IPS-20b (cell line): ENCODE results near the gene ADRM1.

ENCODE experiments used
- H3K27ac ChIP-seq: one replicate; pipeline ENCODE4 v1.5.1; 2013; ENCODE audit warnings: low read length
- H3K27me3 ChIP-seq: 2 replicates; pipeline ENCODE4 v1.6.1; 2013; ENCODE audit warnings: mild to moderate bottlenecking, low read length, inconsistent platforms; ENCODE audit not compliant: insufficient read depth
- H3K36me3 ChIP-seq: 2 replicates; pipeline ENCODE4 v1.6.1; 2013; ENCODE audit warnings: low read depth, mild to moderate bottlenecking, inconsistent platforms, low read length, moderate library complexity; ENCODE audit not compliant: insufficient read depth
- H3K4me1 ChIP-seq: 2 replicates; pipeline ENCODE4 v1.6.1; 2013; ENCODE audit warnings: mild to moderate bottlenecking, control low read depth, inconsistent platforms, low read length, moderate library complexity; ENCODE audit not compliant: insufficient read depth
- H3K4me3 ChIP-seq: 2 replicates; pipeline ENCODE4 v1.5.1; 2013; ENCODE audit warnings: mild to moderate bottlenecking, low read length, inconsistent platforms
- H3K9ac ChIP-seq: 2 replicates; pipeline ENCODE4 v1.6.1; 2013; ENCODE audit warnings: low read depth, mild to moderate bottlenecking, inconsistent platforms, low read length, moderate library complexity
- H3K9me3 ChIP-seq: 2 replicates; pipeline ENCODE4 v1.6.1; 2013; ENCODE audit warnings: mild to moderate bottlenecking, low read depth, low read length, inconsistent platforms; ENCODE audit not compliant: insufficient read depth

ADRM1 gene

DNA sequence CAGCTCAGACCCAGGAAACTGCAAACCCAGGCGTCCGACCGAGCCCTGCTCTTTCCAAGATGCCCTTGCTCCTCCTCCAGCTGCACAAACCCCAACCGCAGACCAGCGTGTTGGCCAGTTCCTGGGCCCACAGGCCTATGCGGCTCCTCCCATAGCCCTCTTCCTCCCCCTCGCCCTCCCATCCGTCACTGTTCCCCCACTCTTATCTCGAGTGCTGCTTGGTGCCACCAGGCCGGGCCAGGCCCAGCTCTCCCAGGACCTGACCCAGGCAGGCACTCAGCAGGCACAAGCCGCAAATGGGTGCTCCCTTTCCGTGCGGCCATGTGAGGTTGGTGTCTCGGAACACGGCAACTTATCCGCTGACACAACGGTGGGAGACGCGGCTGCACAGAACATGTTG lies 28.6 kb downstream of the ADRM1 start:
- H3K4me3 ChIP-seq: no peak overlapping the region
- H3K27me3 ChIP-seq: no peaks in the 10 kb centered on the region
- no peak overlapping the region for H3K9ac ChIP-seq
- no peak overlapping the region for H3K27ac ChIP-seq
- peaks cover 87% of the 10 kb centered on the region for H3K36me3 ChIP-seq
- H3K4me1 ChIP-seq: no peaks in the 10 kb centered on the region
- no peaks in the 10 kb centered on the region for H3K9me3 ChIP-seq

DNA sequence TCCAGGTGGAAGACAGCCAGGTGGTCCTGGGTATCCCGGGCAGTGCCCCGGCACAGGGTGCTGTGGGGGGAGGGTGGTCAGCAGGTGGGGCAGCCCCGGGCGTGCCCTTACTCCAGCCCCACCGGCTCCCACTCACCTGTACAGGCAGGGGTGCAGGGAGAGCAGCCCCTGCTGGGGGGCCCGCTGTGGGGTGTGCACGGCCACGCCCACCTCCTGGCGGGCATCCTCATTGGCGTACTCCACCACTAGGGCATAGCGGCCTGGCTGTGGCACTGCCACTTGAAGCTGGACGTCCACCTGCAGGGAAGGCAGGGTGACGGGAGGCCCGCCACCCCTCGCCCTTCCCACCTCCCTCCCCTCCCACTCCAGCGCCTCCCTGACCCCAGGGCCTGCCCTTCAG lies 29.6 kb downstream of the ADRM1 start:
- no peaks in the 10 kb centered on the region for H3K4me1 ChIP-seq
- no peak overlapping the region for H3K27ac ChIP-seq
- no peaks in the 10 kb centered on the region for H3K27me3 ChIP-seq
- no peak overlapping the region for H3K9ac ChIP-seq
- no peaks in the 10 kb centered on the region for H3K9me3 ChIP-seq
- H3K4me3 ChIP-seq: no peak overlapping the region
- H3K36me3 ChIP-seq: peaks cover 87% of the 10 kb centered on the region

DNA sequence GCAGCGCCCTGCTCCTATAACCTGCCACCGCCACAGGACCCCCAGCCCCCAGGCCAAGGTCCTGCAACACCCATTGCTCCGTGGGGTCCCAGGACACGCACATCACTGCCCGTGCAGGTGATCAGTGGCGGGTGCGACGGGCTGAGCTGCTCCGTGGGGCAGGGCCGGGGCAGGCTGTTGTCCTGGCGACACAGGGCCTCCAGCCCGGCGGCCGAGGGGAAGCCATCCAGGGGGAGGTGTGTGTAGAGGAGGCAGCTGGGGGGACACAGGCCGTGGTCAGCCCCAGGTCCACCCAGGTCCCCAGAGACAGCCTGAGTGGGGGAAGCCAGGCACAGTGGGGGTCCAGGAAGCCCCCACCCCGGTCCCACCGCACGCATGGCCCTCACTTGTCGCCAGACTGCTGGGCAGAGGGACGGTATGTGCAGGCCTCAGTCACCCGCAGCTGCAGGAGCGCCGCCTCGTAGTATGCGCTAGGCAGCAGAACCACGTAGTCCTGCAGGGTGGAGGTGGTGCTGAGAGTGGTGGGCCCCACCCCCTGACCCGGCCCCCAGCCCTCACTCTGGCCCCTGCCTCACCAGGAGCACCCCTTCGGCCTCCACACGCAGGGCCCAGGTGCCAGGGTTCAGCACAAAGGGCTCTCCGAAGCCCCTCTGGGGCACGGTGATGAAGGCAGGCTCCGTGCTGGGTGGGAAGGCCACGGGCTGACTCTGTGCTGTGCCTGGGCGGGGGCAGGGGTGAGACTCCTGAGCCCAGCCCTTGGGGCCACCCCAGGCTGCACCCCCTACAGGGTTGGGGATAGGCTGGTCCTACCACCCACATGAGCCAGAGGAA lies 30.4 kb downstream of the ADRM1 start:
- Histone ChIP-seq H3K27ac (no peak overlapping the region), H3K36me3 (peaks cover 87% of the 10 kb centered on the region), H3K9me3 (no peaks in the 10 kb centered on the region), H3K4me3 (no peak overlapping the region), H3K4me1 (no peaks in the 10 kb centered on the region), H3K9ac (no peak overlapping the region), H3K27me3 (no peaks in the 10 kb centered on the region)

- peaks cover 82% of the 10 kb centered on the region for H3K36me3 ChIP-seq
- H3K4me3 ChIP-seq: no peak overlapping the region
- H3K4me1 ChIP-seq: no peaks in the 10 kb centered on the region
- no peaks in the 10 kb centered on the region for H3K27me3 ChIP-seq
- no peak overlapping the region for H3K27ac ChIP-seq
- no peaks in the 10 kb centered on the region for H3K9me3 ChIP-seq
- H3K9ac ChIP-seq: no peak overlapping the region
These were observed 31.2 kb downstream of the ADRM1 start for GRCh38 chr20:62333820-62334595.

DNA sequence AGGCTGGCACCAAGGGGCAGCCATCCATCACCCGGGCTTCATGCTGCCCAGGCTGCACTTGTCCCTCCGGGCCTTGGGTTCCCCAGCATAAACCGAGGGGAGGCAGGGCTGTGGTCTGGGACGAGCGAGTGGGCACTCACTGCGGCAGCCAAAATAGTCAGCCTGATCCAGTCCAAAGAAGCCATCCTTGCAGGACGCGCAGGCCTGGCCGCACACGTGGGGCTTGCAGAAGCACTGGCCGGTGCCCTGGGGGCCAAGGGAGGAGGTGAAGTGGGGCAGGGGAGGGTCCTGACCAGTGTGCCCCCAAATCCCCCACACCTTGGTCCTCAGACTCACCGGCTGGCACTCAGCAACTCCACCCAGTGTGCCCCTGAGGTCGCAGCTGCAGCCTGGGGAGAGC lies 32.1 kb downstream of the ADRM1 start:
- no peaks in the 10 kb centered on the region for H3K27me3 ChIP-seq
- no peak overlapping the region for H3K27ac ChIP-seq
- no peaks in the 10 kb centered on the region for H3K4me1 ChIP-seq
- peaks cover 80% of the 10 kb centered on the region for H3K36me3 ChIP-seq
- no peak overlapping the region for H3K4me3 ChIP-seq
- H3K9ac ChIP-seq: no peak overlapping the region
- no peaks in the 10 kb centered on the region for H3K9me3 ChIP-seq

GRCh38 chr20:62335532-62335931 lies 32.7 kb downstream of the ADRM1 start:
- Histone ChIP-seq H3K36me3 (peaks cover 78% of the 10 kb centered on the region), H3K27me3 (no peaks in the 10 kb centered on the region)

GRCh38 chr20:62336329-62336728 lies 33.5 kb downstream of the ADRM1 start:
- H3K9me3 ChIP-seq: no peaks in the 10 kb centered on the region
- H3K9ac ChIP-seq: no peak overlapping the region
- no peaks in the 10 kb centered on the region for H3K27me3 ChIP-seq
- no peak overlapping the region for H3K27ac ChIP-seq
- no peaks in the 10 kb centered on the region for H3K4me1 ChIP-seq
- H3K4me3 ChIP-seq: no peak overlapping the region
- H3K36me3 ChIP-seq: peaks cover 79% of the 10 kb centered on the region

More at GRCh38 chr20:62335532-62335931, 32.7 kb downstream of the ADRM1 start:
- Histone ChIP-seq H3K4me1 (no peaks in the 10 kb centered on the region), H3K27ac (no peak overlapping the region), H3K9me3 (no peaks in the 10 kb centered on the region), H3K4me3 (no peak overlapping the region), H3K9ac (no peak overlapping the region)

GRCh38 chr20:62336775-62337557 lies 34.2 kb downstream of the ADRM1 start:
- no peaks in the 10 kb centered on the region for H3K9me3 ChIP-seq
- H3K36me3 ChIP-seq: peaks cover 79% of the 10 kb centered on the region
- H3K27ac ChIP-seq: no peak overlapping the region
- no peaks in the 10 kb centered on the region for H3K4me1 ChIP-seq
- H3K9ac ChIP-seq: no peak overlapping the region
- no peaks in the 10 kb centered on the region for H3K27me3 ChIP-seq
- no peak overlapping the region for H3K4me3 ChIP-seq

DNA sequence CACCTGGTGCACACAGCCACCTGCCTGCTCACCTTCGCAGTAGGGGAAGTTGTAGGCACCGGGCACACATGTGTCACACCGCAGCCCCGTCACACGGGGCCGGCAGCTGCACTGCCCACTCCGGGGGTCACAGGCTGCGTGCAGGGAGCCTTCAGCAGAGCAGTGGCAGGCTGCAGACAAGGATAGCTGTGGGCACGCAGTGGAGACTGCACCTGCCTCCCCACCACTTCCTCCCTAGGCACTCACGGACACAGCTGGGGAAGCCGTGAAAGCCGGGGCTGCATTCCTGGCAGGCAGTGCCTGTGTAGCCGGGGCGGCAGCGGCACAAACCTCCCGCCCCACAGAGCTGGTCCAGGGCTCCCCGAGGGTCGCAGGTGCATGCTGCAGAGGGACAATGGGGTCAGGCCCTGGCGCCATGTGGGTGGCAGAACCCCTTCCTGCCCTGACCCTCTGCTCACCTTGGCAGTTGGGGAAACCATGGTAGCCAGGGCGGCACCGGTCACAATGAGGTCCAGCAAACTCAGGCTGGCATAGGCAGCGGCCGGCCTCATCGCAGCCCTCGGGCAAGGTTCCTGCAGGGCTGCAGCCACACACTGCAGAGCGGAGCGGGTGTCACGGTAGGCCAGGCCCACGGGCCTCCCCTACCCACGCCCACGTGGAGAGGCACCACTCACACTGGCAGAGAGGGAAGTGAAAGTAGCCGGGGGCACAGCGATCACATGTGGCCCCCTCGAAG lies 34.9 kb downstream of the ADRM1 start:
- H3K27ac ChIP-seq: no peak overlapping the region
- no peaks in the 10 kb centered on the region for H3K27me3 ChIP-seq
- no peak overlapping the region for H3K4me3 ChIP-seq
- no peaks in the 10 kb centered on the region for H3K9me3 ChIP-seq
- peaks cover 73% of the 10 kb centered on the region for H3K36me3 ChIP-seq
- no peak overlapping the region for H3K9ac ChIP-seq
- H3K4me1 ChIP-seq: no peaks in the 10 kb centered on the region

- Histone ChIP-seq H3K27me3 (no peaks in the 10 kb centered on the region), H3K27ac (no peak overlapping the region), H3K4me1 (no peaks in the 10 kb centered on the region), H3K36me3 (peaks cover 74% of the 10 kb centered on the region), H3K4me3 (no peak overlapping the region), H3K9ac (no peak overlapping the region), H3K9me3 (no peaks in the 10 kb centered on the region)
These were observed 35.5 kb downstream of the ADRM1 start for GRCh38 chr20:62338294-62338620.

GRCh38 chr20:62339647-62340062 lies 36.9 kb downstream of the ADRM1 start:
- Histone ChIP-seq H3K9ac (no peak overlapping the region), H3K27ac (no peak overlapping the region), H3K4me1 (no peaks in the 10 kb centered on the region), H3K36me3 (peaks cover 79% of the 10 kb centered on the region), H3K9me3 (no peaks in the 10 kb centered on the region), H3K4me3 (no peak overlapping the region), H3K27me3 (no peaks in the 10 kb centered on the region)
